ENCODE data around the gene KCNQ1OT1.

- TF ChIP-seq POLR2A (IDR thresholded peaks at IDR 0.05; ENCODE audit: extremely low read depth, insufficient read length), result no peak
- TF ChIP-seq CTCF (IDR thresholded peaks at IDR 0.05; ENCODE audit: low read depth, low read length), result no peak
These were observed 105.5 kb downstream of the KCNQ1OT1 start for GRCh38 chr11:2594267-2594666.
